HL-60 (cell line): ENCODE measurements around the gene GNAQ.

Experiments
- DNase-seq, 2 experiments: peaks; one replicate each; pipeline ENCODE4 v3.0.0-alpha.2; 2010 to 2020; ENCODE audit warnings: low read depth in 1 of 2, low spot score in 1 of 2
- H3K27ac ChIP-seq: fragments of 250-450 bp; sonication (Bioruptor Pico); replicated peaks from 2 replicates; pipeline ENCODE4 v1.5.1; 2020; ENCODE audit warnings: mild to moderate bottlenecking, moderate library complexity
- H3K27me3 ChIP-seq: fragments of 250-450 bp; sonication (Bioruptor Pico); 2 replicates; pipeline ENCODE4 v1.5.1; 2021; ENCODE audit warnings: mild to moderate bottlenecking, moderate library complexity; ENCODE audit not compliant: insufficient read depth, poor library complexity, severe bottlenecking
- H3K4me3 ChIP-seq: replicated peaks from 2 replicates; pipeline ENCODE4 v1.5.1; 2011; ENCODE audit warnings: mild to moderate bottlenecking, control low read depth, low read length; ENCODE audit not compliant: insufficient read depth
- CTCF ChIP-seq: IDR thresholded peaks from one replicate; pipeline ENCODE4 v1.5.1; 2011; ENCODE audit warnings: low read length, control low read depth, inconsistent platforms; ENCODE audit not compliant: insufficient read depth
- GABPA ChIP-seq: IDR thresholded peaks from 2 replicates; pipeline ENCODE4 v1.6.1; 2012; ENCODE audit warnings: low read depth
- POLR2AphosphoS5 ChIP-seq: IDR thresholded peaks from 2 replicates; pipeline ENCODE4 v1.6.1; 2012; ENCODE audit warnings: low read depth
- REST ChIP-seq: IDR thresholded peaks from 2 replicates; pipeline ENCODE4 v1.6.1; 2012; ENCODE audit warnings: low read depth; ENCODE audit not compliant: insufficient replicate concordance
- SPI1 ChIP-seq: IDR thresholded peaks from 2 replicates; pipeline ENCODE4 v1.6.1; 2012; ENCODE audit warnings: low read depth, mild to moderate bottlenecking, borderline replicate concordance

The GNAQ gene

GRCh38 chr9:78009186-78009585 lies 22.4 kb downstream of the GNAQ start:
- H3K27me3 ChIP-seq, result no peaks in the 10 kb centered on the region
- no peak for TF ChIP-seq REST
- no peak for DNase-seq
- no peak overlapping the region for H3K4me3 ChIP-seq
- no peak overlapping the region for H3K27ac ChIP-seq

GRCh38 chr9:78006734-78007133 lies 24.9 kb downstream of the GNAQ start:
- Histone ChIP-seq H3K27me3 (no peaks in the 10 kb centered on the region), H3K27ac (no peak overlapping the region), H3K4me3 (no peak overlapping the region)
- no peak for DNase-seq
- TF ChIP-seq CTCF (no peak), POLR2AphosphoS5 (no peak), SPI1 (no peak), GABPA (no peak), REST (no peak)

- DNase-seq, result no peak
- Histone ChIP-seq H3K27ac (no peak overlapping the region), H3K4me3 (no peak overlapping the region), H3K27me3 (no peaks in the 10 kb centered on the region)
- TF ChIP-seq REST (no peak), SPI1 (no peak), POLR2AphosphoS5 (no peak), GABPA (no peak), CTCF (no peak)
These were observed 26.2 kb downstream of the GNAQ start for GRCh38 chr9:78005231-78006002.
